ENCODE results near the gene TRPC4. TPM values are rescaled to one million over a fixed set of nuclear protein-coding genes. Genes with fewer than 3 reads are reported as not detected.

Gene TRPC4
- total RNA-seq, 1 experiment from 2014 or later: 8.0 TPM

GRCh38 chr13:37878921-37879320 lies 9.3 kb upstream of the TRPC4 start (continued):
- no peak for TF ChIP-seq PRDM15 (CRISPR knock-in tag; IDR thresholded peaks at IDR 0.05)
- TF ChIP-seq PREB (CRISPR knock-in tag; IDR thresholded peaks at IDR 0.05; ENCODE audit: borderline replicate concordance): no peak
- TF ChIP-seq FOXP1 (CRISPR knock-in tag; IDR thresholded peaks at IDR 0.05; ENCODE audit: borderline replicate concordance): no peak
- no peak for TF ChIP-seq SOX15 (CRISPR knock-in tag; IDR thresholded peaks at IDR 0.05)
- TF ChIP-seq AFF4 (CRISPR knock-in tag; IDR thresholded peaks at IDR 0.05; ENCODE audit: borderline replicate concordance): no peak
- TF ChIP-seq RORB (CRISPR knock-in tag; IDR thresholded peaks at IDR 0.05): no peak
- no peak for TF ChIP-seq ZNF425 (CRISPR knock-in tag; conservative IDR thresholded peaks at IDR 0.05)
- TF ChIP-seq NR1H2 (CRISPR knock-in tag; IDR thresholded peaks at IDR 0.05): no peak
- no peak for TF ChIP-seq CBFB (CRISPR knock-in tag; IDR thresholded peaks at IDR 0.05; ENCODE audit: low read depth)
- TF ChIP-seq MLX (CRISPR knock-in tag; IDR thresholded peaks at IDR 0.05): no peak
- TF ChIP-seq ZNF512 (CRISPR knock-in tag; IDR thresholded peaks at IDR 0.05; ENCODE audit: borderline replicate concordance): no peak
- TF ChIP-seq OVOL2 (CRISPR knock-in tag; IDR thresholded peaks at IDR 0.05; ENCODE audit: borderline replicate concordance): no peak

- Mint-ChIP-seq H3K9me3 (no peaks in the 10 kb centered on the region), H3K4me1 (0 out of 2 replicates have a peak, but pooled peaks cover 3% of the 10 kb centered on the region), H3K4me3 (no peak overlapping the region), H3K36me3 (no peaks in the 10 kb centered on the region), H3K27ac (no peak overlapping the region), H3K27me3 (ENCODE audit: low read depth) (no peaks in the 10 kb centered on the region)
- DNase-seq (ENCODE audit: low spot score): no peak
- no peak for TF ChIP-seq NFYB (CRISPR knock-in tag; conservative IDR thresholded peaks at IDR 0.05; ENCODE audit: low read depth)
- no peak for TF ChIP-seq ATF6 (CRISPR knock-in tag; IDR thresholded peaks at IDR 0.05)
- no peak for TF ChIP-seq TEAD1 (CRISPR knock-in tag; IDR thresholded peaks at IDR 0.05)
- TF ChIP-seq ZNF219 (CRISPR knock-in tag; IDR thresholded peaks at IDR 0.05; ENCODE audit: borderline replicate concordance): no peak
- no peak for TF ChIP-seq ZNF317 (CRISPR knock-in tag; IDR thresholded peaks at IDR 0.05; ENCODE audit: borderline replicate concordance, low read depth)
- no peak for TF ChIP-seq OVOL2 (CRISPR knock-in tag; IDR thresholded peaks at IDR 0.05; ENCODE audit: borderline replicate concordance)
- no peak for TF ChIP-seq FOXJ3 (CRISPR knock-in tag; IDR thresholded peaks at IDR 0.05; ENCODE audit: borderline replicate concordance)
- TF ChIP-seq GRHL2 (CRISPR knock-in tag; IDR thresholded peaks at IDR 0.05; ENCODE audit: insufficient replicate concordance, severe bottlenecking): no peak
- ChIA-PET POLR2A (no interaction called here), CTCF (interaction anchor here (1.9 kb wide), 1 partner anchor 8 kb away, joined by 6 read pairs; the partner anchor contains the start of gene TRPC4)
- no peak for ATAC-seq
Observed at GRCh38 chr13:37878496-37878895, 8.9 kb upstream of the TRPC4 start.

Measured in WTC11 (cell line).